ENCODE data around the gene DCUN1D2.

DCUN1D2 gene

GRCh38 chr13:113433391-113433916 lies 57.1 kb downstream of the DCUN1D2 start:
- H3K4me3 ChIP-seq (ENCODE audit: low read depth, low read length), result no peak overlapping the region
- in situ Hi-C loops (cut with HindIII; ENCODE audit: low sequenced_read_pairs), result no loop called here
- TF ChIP-seq CTCF (IDR thresholded peaks at IDR 0.05; ENCODE audit: low read depth, low read length), result no peak
- no peak for DNase-seq (ENCODE audit: low read depth, low spot score)

- in situ Hi-C loops (cut with HindIII; ENCODE audit: low sequenced_read_pairs), result no loop called here
- DNase-seq (ENCODE audit: low read depth, low spot score), result no peak
- no peak for TF ChIP-seq CTCF (IDR thresholded peaks at IDR 0.05; ENCODE audit: low read depth, low read length)
- H3K4me3 ChIP-seq (ENCODE audit: low read depth, low read length), result no peak overlapping the region
Observed at GRCh38 chr13:113432506-113433270, 57.8 kb downstream of the DCUN1D2 start.

GRCh38 chr13:113431171-113431570 lies 59.3 kb downstream of the DCUN1D2 start:
- in situ Hi-C loops (cut with HindIII; ENCODE audit: low sequenced_read_pairs), result no loop called here
- no peak for DNase-seq (ENCODE audit: low read depth, low spot score)
- no peak overlapping the region for H3K4me3 ChIP-seq (ENCODE audit: low read depth, low read length)
- TF ChIP-seq CTCF (IDR thresholded peaks at IDR 0.05; ENCODE audit: low read depth, low read length), result no peak

GRCh38 chr13:113430378-113431110 lies 60.0 kb downstream of the DCUN1D2 start:
- in situ Hi-C loops (cut with HindIII; ENCODE audit: low sequenced_read_pairs), result no loop called here
- DNase-seq (ENCODE audit: low read depth, low spot score), result no peak
- no peak overlapping the region for H3K4me3 ChIP-seq (ENCODE audit: low read depth, low read length)

GRCh38 chr13:113429608-113429985 lies 60.9 kb downstream of the DCUN1D2 start:
- no peak overlapping the region for H3K4me3 ChIP-seq (ENCODE audit: low read depth, low read length)
- no peak for TF ChIP-seq CTCF (IDR thresholded peaks at IDR 0.05; ENCODE audit: low read depth, low read length)
- in situ Hi-C loops (cut with HindIII; ENCODE audit: low sequenced_read_pairs), result no loop called here
- DNase-seq (ENCODE audit: low read depth, low spot score), result no peak

More at GRCh38 chr13:113430378-113431110, 60.0 kb downstream of the DCUN1D2 start:
- no peak for TF ChIP-seq CTCF (IDR thresholded peaks at IDR 0.05; ENCODE audit: low read depth, low read length)

GRCh38 chr13:113428871-113429607 lies 61.5 kb downstream of the DCUN1D2 start:
- TF ChIP-seq CTCF (IDR thresholded peaks at IDR 0.05; ENCODE audit: low read depth, low read length), result no peak
- DNase-seq (ENCODE audit: low read depth, low spot score), result no peak
- H3K4me3 ChIP-seq (ENCODE audit: low read depth, low read length), result no peak overlapping the region
- in situ Hi-C loops (cut with HindIII; ENCODE audit: low sequenced_read_pairs), result no loop called here

All from astrocyte of the spinal cord (primary cell).